HG02798 (cell line): Measurements from ENCODE around the gene GOLIM4.
"Not testable (repeated sequence)": the region's sequence is repeated elsewhere in the genome, so short reads cannot be mapped to it uniquely, and the experiment has no call there.

Source experiments
- ATAC-seq: cut with Tn5 transposase; IDR thresholded peaks from one replicate; pipeline ENCODE4 v1.9.1; 2021; ENCODE audit warnings: mild to moderate bottlenecking; ENCODE audit not compliant: unreplicated experiment, poor library complexity

The GOLIM4 gene

GRCh38 chr3:168080499-168081170, 15.1 kb downstream of the GOLIM4 start:
- ATAC-seq, result no peak

- ATAC-seq, result no peak
Observed at GRCh38 chr3:168080022-168080421, 15.7 kb downstream of the GOLIM4 start.

- no peak for ATAC-seq
Observed at GRCh38 chr3:168077091-168077490, 18.6 kb downstream of the GOLIM4 start.

GRCh38 chr3:168073842-168074605, 21.7 kb downstream of the GOLIM4 start:
- ATAC-seq, result no peak

GRCh38 chr3:168072323-168072650, 23.4 kb downstream of the GOLIM4 start:
- ATAC-seq, result no peak

- ATAC-seq, result no peak
Observed at GRCh38 chr3:168071591-168072322, 24.0 kb downstream of the GOLIM4 start.

- no peak for ATAC-seq
Observed at GRCh38 chr3:168070919-168071318, 24.8 kb downstream of the GOLIM4 start.

GRCh38 chr3:168068346-168068745, 27.4 kb downstream of the GOLIM4 start:
- ATAC-seq, result no peak

- ATAC-seq, result peak; percentile 39
Observed at GRCh38 chr3:168066882-168067281, 28.8 kb downstream of the GOLIM4 start.

GRCh38 chr3:168065569-168065968, 30.2 kb downstream of the GOLIM4 start:
- no peak for ATAC-seq

- ATAC-seq, result no peak
Observed at GRCh38 chr3:168063122-168063521, 32.6 kb downstream of the GOLIM4 start.

- ATAC-seq, result no peak
Observed at GRCh38 chr3:168062679-168063078, 33.0 kb downstream of the GOLIM4 start.

- ATAC-seq, result peak; percentile 91
Observed at GRCh38 chr3:168061332-168061996, 34.3 kb downstream of the GOLIM4 start.

- no peak for ATAC-seq
Observed at GRCh38 chr3:168060317-168060716, 35.4 kb downstream of the GOLIM4 start.

- no peak for ATAC-seq
Observed at GRCh38 chr3:168058481-168058880, 37.2 kb downstream of the GOLIM4 start.

- not testable (repeated sequence) for ATAC-seq
Observed at GRCh38 chr3:168056398-168057230, 39.1 kb downstream of the GOLIM4 start.

- no peak for ATAC-seq
Observed at GRCh38 chr3:168054447-168054846, 41.3 kb downstream of the GOLIM4 start.

GRCh38 chr3:168053115-168053514, 42.6 kb downstream of the GOLIM4 start:
- no peak for ATAC-seq

- ATAC-seq, result no peak
Observed at GRCh38 chr3:168052515-168052914, 43.2 kb downstream of the GOLIM4 start.
